ENCODE data around the gene FGD2.
"Not testable (repeated sequence)": the region's sequence is repeated elsewhere in the genome, so short reads cannot be mapped to it uniquely, and the experiment has no call there.

The FGD2 gene

DNA sequence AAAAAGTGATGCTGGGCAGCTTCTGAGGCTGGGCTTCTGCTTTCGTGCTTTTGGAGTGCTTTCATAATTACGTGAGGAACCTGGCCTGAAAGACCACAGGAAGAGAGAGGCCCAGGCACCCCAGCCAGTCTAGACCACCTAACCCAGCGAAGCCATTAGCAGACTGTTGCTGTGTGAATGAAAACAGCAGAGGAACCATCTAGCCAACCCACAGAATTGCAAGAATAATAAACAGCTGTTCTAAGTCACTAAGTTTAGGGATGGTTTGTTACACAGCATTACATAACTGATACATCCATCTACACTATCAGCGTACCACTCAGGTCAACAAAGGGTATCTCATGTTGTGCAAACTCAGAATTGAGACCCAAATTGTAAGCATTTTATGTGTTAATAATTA, 34.5 kb downstream of the FGD2 start:
- Histone ChIP-seq H3K4me3 (ENCODE audit: insufficient read depth, low read length, poor library complexity, severe bottlenecking) (no peak overlapping the region), H3K9me3 (ENCODE audit: insufficient read depth, low read length) (no peaks in the 10 kb centered on the region), H4K20me1 (ENCODE audit: low read depth, low read length) (no peaks in the 10 kb centered on the region), H3K27ac (ENCODE audit: low read depth, low read length) (no peak overlapping the region), H2AFZ (ENCODE audit: low read depth, low read length, severe bottlenecking) (no peak overlapping the region), H3K36me3 (ENCODE audit: low read length) (no peaks in the 10 kb centered on the region), H3K9me2 (replicated peaks; ENCODE audit: insufficient read depth, low read length) (no peaks in the 10 kb centered on the region), H3K4me2 (ENCODE audit: low read depth, low read length, poor library complexity, severe bottlenecking) (no peak overlapping the region), H3K9ac (ENCODE audit: low read length) (no peak overlapping the region), H3K27me3 (ENCODE audit: low read length) (no peaks in the 10 kb centered on the region), H3K79me2 (ENCODE audit: insufficient read depth, low read length) (no peaks in the 10 kb centered on the region), H3F3A (ENCODE audit: insufficient read depth) (no peaks in the 10 kb centered on the region)
- TF ChIP-seq, protein P1, sequence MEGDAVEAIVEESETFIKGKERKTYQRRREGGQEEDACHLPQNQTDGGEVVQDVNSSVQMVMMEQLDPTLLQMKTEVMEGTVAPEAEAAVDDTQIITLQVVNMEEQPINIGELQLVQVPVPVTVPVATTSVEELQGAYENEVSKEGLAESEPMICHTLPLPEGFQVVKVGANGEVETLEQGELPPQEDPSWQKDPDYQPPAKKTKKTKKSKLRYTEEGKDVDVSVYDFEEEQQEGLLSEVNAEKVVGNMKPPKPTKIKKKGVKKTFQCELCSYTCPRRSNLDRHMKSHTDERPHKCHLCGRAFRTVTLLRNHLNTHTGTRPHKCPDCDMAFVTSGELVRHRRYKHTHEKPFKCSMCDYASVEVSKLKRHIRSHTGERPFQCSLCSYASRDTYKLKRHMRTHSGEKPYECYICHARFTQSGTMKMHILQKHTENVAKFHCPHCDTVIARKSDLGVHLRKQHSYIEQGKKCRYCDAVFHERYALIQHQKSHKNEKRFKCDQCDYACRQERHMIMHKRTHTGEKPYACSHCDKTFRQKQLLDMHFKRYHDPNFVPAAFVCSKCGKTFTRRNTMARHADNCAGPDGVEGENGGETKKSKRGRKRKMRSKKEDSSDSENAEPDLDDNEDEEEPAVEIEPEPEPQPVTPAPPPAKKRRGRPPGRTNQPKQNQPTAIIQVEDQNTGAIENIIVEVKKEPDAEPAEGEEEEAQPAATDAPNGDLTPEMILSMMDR (IDR thresholded peaks at IDR 0.05; ENCODE audit: insufficient read depth, low read length, poor library complexity, severe bottlenecking), result no peak
- TF ChIP-seq EZH2phosphoT487 (conservative IDR thresholded peaks at IDR 0.05; ENCODE audit: low read length), result no peak

DNA sequence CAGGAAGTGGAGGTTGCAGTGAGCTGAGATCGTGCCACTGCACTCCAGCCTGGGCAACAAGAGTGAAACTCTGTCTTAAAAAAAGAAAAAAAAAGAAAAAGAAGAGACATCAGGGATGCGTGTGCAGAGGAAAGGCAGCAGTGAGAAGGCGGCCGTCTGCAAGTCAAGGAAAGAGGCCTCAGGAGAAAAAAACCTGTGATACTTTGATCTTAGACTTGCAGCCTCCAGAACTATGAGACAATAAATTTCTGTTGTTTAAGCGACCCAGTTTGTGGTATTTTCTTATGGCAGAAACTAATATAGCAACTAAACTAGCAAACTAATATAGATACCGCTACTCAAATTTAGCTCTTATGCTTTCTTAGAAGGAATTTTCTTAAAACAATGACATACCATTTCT, 36.1 kb downstream of the FGD2 start:
- no peaks in the 10 kb centered on the region for H3K36me3 ChIP-seq (ENCODE audit: low read length)
- H3K27ac ChIP-seq (ENCODE audit: low read depth, low read length), result no peak overlapping the region
- H3K79me2 ChIP-seq (ENCODE audit: insufficient read depth, low read length), result no peaks in the 10 kb centered on the region
- no peaks in the 10 kb centered on the region for H3K9me2 ChIP-seq (replicated peaks; ENCODE audit: insufficient read depth, low read length)
- no peaks in the 10 kb centered on the region for H4K20me1 ChIP-seq (ENCODE audit: low read depth, low read length)
- H3K9me3 ChIP-seq (ENCODE audit: insufficient read depth, low read length), result no peaks in the 10 kb centered on the region
- H3K27me3 ChIP-seq (ENCODE audit: low read length), result no peaks in the 10 kb centered on the region
- no peak overlapping the region for H3K9ac ChIP-seq (ENCODE audit: low read length)
- peaks cover 6% of the 10 kb centered on the region; the same call in 1 of the 2 replicates for H3F3A ChIP-seq (ENCODE audit: insufficient read depth)
- TF ChIP-seq EZH2phosphoT487 (conservative IDR thresholded peaks at IDR 0.05; ENCODE audit: low read length), result no peak
- TF ChIP-seq, protein P1 (IDR thresholded peaks at IDR 0.05; ENCODE audit: insufficient read depth, low read length, poor library complexity, severe bottlenecking), result no peak
- H3K4me3 ChIP-seq (ENCODE audit: insufficient read depth, low read length, poor library complexity, severe bottlenecking), result no peak overlapping the region
- H2AFZ ChIP-seq (ENCODE audit: low read depth, low read length, severe bottlenecking), result no peak overlapping the region
- no peak overlapping the region for H3K4me2 ChIP-seq (ENCODE audit: low read depth, low read length, poor library complexity, severe bottlenecking)

DNA sequence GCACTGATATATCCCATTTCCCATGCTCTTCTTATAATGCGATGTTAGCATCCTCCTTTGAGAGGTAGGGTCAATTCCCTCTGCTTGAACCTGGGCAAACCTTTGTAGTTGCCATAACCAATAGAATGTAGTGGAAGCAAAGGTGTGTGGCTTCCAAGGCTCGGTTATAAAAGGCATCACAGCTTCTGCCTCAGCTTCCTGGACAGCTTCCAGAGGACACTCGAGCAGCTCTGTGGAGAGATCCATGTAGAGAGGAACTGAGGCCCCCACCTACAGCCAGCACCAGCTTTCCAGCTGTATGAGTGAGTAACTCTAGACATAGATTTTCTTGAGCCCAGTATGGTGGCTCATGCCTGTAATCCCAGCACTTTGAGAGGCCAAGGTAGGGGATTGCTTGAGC, 36.7 kb downstream of the FGD2 start:
- Histone ChIP-seq H3K79me2 (ENCODE audit: insufficient read depth, low read length) (no peaks in the 10 kb centered on the region), H3K4me2 (ENCODE audit: low read depth, low read length, poor library complexity, severe bottlenecking) (no peak overlapping the region), H2AFZ (ENCODE audit: low read depth, low read length, severe bottlenecking) (no peak overlapping the region), H3K9me3 (ENCODE audit: insufficient read depth, low read length) (no peaks in the 10 kb centered on the region), H4K20me1 (ENCODE audit: low read depth, low read length) (no peaks in the 10 kb centered on the region), H3K36me3 (ENCODE audit: low read length) (no peaks in the 10 kb centered on the region), H3K27me3 (ENCODE audit: low read length) (no peaks in the 10 kb centered on the region), H3K9me2 (replicated peaks; ENCODE audit: insufficient read depth, low read length) (no peaks in the 10 kb centered on the region), H3K4me3 (ENCODE audit: insufficient read depth, low read length, poor library complexity, severe bottlenecking) (no peak overlapping the region), H3F3A (ENCODE audit: insufficient read depth) (peaks cover 6% of the 10 kb centered on the region; the same call in 1 of the 2 replicates), H3K9ac (ENCODE audit: low read length) (no peak overlapping the region), H3K27ac (ENCODE audit: low read depth, low read length) (no peak overlapping the region)
- no peak for TF ChIP-seq EZH2phosphoT487 (conservative IDR thresholded peaks at IDR 0.05; ENCODE audit: low read length)
- TF ChIP-seq, protein P1 (IDR thresholded peaks at IDR 0.05; ENCODE audit: insufficient read depth, low read length, poor library complexity, severe bottlenecking), result no peak

DNA sequence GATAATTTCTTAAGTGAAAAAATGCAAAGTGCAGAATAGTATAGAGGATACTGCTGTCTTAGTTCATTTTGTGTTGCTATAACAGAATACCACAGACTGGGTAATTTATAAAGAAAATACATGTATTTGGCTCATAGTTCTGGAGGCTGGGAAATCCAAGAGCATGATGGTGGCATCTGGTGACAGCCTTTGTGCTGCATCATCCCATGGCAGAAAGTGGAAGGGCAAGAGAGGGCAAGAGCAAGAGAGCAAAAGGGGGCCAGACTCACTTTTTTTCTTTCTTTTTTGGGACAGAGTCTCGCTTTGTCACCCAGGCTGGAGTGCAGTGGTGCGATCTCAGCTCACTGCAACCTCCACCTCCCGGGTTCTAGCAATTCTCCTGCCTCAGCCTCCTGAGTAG, 37.6 kb downstream of the FGD2 start:
- H3F3A ChIP-seq (ENCODE audit: insufficient read depth); H3K79me2 ChIP-seq (ENCODE audit: insufficient read depth, low read length); H3K9me2 ChIP-seq (replicated peaks; ENCODE audit: insufficient read depth, low read length); H2AFZ ChIP-seq (ENCODE audit: low read depth, low read length, severe bottlenecking); H3K4me2 ChIP-seq (ENCODE audit: low read depth, low read length, poor library complexity, severe bottlenecking); H3K27me3 ChIP-seq (ENCODE audit: low read length); H3K4me3 ChIP-seq (ENCODE audit: insufficient read depth, low read length, poor library complexity, severe bottlenecking); H3K27ac ChIP-seq (ENCODE audit: low read depth, low read length); H3K36me3 ChIP-seq (ENCODE audit: low read length); H3K9ac ChIP-seq (ENCODE audit: low read length); H3K9me3 ChIP-seq (ENCODE audit: insufficient read depth, low read length); H4K20me1 ChIP-seq (ENCODE audit: low read depth, low read length): not testable (repeated sequence)
